GM19328 (cell line): ENCODE data around the gene MACROD2.

Experiments
- ATAC-seq: cut with Tn5 transposase; IDR thresholded peaks from one replicate; pipeline ENCODE4 v1.9.1; 2021; ENCODE audit warnings: mild to moderate bottlenecking, moderate library complexity; ENCODE audit not compliant: unreplicated experiment

The MACROD2 gene

DNA sequence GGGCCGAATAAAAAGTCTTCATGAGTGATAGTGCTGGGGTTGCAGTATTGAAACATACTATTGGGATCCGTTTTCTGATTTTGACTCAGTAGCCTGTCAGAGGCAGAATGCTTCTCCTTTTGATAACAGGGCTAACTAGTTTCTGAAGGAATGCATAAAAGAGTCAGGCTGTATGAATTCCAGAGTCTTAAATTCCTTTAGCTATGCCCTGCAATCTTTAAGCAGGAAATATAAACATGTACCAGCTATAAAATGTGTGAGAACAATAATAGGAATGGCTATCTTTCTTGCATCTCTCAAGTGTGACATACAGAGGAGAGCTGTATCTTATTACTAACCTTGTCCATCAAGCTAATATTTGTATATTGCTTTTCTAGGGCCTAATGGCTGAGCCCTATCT lies 1660.8 kb downstream of the MACROD2 start:
- ATAC-seq: no peak

DNA sequence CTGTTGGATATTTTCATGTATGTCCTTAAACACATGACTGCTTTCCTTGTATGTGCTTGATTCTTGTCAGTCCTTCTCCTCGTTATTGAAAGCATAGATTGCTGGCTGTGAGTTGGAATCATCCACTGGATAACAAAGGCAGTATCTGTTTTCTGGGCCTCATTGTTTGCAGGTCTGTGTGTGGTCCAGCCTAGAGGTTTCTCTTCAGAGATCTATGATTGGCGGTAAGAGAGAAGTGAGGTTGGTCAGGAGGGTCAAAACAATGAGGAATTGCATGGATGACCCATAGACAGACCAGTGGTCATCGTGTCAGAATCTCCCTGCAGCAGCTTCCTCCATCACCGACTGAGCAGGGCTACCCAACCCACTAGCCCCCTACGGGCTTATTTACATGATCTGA lies 1663.0 kb downstream of the MACROD2 start:
- no peak for ATAC-seq

DNA sequence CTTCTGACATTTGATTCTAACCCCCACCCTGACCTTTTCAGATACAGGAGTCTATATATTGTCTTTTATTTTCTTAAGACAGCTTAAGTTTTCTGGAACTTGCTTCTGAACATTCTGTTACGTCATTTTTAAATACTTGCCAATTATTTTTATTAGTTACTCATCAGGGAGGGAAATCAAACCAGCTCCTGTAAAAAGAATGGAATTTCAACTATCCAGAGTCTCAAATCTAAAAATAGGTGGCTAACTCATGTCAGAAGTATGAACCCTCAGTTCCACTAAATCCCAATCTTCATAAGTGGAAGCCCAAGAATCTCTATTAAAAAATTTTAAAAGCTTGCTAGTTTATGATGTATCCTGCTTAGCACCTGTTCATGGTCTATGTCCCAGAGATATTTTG lies 1677.9 kb downstream of the MACROD2 start:
- ATAC-seq: no peak

DNA sequence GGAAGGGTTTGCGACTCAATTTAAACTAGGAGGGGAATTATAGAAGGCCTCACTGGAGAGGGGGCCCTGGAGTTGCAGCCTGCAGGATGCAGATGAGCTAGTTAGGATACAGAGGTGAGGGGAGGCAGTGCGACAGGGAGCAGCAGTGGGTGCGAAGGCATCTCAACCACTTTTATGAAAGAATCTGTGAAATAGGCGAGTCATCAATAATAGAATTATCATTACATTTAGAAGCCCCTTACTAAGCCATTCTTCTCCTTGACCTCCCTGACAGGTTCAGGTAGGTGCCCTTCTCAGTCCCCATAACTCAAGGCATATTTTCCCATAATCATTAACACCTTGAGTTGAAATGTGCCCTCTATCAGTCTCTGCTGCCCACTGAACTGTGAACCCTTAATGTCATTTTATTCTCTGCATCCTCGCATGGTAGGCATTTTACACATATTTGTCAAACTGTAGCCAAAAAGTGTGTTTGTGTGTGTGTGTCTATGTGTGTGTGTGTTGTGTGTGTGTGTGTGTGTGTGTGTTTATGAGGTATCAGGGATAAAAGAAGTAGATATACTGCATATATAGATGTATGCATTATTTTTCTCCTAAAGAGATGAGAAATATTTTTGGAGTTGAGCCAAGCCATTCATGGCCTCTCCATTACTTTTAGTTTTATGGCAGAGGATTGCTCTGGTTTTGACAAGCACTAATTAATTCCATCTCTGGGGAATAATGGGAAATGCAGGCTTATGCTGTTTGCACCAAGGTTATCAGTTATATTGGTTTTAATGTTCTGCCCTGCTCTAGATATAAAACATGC lies 1679.1 kb downstream of the MACROD2 start:
- no peak for ATAC-seq

DNA sequence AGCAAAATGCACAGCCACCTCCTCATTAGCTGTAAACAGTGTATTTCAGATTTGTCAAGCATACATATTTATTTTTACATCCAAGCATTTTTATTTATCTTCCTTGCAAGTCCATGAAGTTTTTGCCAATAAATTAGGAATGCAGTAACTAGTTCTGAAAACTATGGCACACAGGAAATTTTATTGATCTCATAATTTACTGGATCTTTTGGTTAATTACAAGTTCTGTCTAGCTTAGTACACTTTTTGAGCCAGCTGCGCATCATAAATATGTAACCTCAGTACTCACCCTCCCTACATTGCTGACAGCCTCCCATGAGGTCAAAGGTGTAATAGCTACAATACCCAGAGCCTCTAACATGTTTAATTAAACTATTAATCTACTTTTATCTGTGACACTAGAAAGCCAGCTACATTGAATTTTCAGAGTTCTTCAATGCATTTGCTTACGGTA lies 1679.8 kb downstream of the MACROD2 start:
- ATAC-seq: no peak

DNA sequence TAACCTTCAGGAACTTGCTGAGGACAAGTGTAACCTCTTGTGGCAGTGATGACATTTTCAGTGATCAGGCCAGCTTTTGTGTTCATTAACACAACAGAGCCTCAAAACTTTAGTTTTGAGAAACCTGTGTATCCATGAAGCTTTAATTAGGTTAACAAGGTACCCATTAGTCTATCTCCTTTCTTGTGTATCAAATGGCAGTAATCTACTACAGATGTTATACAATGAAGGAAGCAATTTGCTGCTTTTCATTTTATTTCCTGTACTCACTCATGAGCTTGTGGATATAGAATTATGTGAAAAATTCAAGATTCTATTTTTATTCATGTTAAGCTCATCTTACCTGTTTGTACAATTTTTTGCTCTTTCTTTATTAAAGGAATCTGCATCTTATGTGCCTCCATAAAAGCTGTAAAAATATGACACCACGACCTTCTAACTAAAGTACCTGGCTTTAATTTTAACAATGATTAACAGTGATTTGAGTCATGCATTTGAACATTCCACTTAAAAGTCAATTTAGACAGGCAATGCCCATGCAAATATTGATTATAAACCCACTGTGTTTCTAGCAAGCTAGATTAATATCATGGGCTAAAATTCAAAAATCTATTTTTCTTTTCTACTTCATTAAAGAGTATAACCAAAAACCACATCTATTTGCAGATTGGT lies 1680.6 kb downstream of the MACROD2 start:
- no peak for ATAC-seq

DNA sequence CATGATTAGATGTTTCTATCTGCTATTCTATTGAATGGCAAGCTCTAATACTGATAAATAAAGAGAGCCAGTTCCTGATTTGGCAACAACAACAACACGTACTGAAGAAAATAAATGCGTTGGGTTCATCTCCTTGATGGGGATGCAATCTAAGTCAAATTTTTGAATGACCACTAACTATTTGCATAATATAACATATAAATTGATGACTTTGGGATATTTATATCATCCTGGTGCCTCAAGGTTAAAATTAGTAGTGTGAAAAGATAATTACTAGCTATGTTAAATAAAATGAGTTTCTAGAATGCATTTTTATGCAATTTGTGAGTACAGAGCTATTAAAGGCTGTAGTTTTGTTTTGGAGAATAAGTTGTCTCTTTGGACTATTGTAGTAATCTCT lies 1681.5 kb downstream of the MACROD2 start:
- ATAC-seq: no peak

DNA sequence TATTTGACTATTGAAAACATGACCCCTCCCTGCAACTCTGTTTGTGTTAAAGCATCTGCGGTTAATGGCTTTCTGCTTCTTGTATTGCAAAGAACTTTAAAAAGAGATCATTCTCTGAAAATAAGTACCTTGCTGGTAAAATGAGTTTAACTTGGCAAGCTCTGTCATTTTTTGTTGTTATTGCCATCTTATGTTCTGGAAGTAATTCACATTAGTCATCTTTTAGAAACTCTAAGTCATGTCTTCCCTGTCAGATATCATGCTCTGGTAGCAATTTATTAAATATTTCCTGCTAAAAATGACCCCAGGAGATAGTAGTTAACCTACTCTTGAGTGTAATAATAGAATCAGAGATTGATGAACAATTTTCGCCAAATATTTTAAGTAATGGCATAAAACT lies 1687.4 kb downstream of the MACROD2 start:
- ATAC-seq: no peak

DNA sequence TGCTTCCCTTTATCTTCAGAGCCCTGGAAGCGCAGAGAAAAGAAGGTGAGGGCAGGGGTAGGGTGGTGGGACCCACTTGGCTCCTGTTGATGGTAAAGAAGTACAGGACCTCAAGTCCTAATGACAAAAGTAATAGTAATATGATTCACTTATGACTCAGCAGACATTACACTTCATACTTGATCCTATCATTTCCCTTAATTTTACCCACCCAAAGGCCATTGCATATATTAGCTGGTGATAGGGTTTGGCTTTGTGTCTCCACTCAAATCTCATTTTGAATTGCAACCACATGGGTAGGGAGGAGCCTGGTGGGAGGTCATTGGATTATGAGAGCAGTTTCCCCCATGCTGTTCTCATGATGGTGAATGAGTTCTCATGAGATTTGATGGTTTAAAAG lies 1697.3 kb downstream of the MACROD2 start:
- no peak for ATAC-seq

DNA sequence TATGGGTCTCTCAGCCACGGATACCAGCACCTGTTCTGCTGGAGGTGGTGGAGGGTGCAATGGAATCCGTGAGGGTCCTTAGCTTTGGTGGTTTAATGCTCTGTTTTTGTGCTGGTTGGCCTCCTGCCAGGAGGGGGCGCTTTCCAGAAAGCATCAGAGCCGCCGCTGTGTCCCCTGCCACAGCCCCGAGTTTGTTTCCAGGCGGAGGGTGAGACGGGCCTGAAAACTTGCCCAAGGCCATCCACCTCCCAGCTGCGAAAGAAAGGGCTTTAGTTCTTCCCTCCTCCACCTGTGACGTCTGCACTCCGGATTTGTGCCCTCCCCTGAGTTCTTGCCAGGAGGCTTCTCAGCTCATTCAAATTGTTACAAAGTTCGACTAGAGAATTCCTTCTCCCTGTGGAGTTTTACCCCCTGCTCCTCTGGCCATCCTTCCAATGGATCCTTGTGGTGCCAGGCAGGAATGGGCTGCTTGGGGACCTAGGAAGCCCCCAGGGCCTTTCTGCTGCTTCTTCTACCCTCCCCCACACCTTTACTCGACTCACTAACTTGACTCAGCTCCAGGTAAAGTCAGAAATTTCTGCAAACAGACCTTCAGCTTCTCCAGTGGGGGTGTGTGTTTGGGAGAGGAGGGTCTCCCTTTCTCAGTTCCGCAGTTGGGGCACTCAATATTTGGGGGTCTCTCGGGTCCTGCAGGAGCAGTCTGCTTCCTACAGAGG lies 1704.3 kb downstream of the MACROD2 start:
- no peak for ATAC-seq

DNA sequence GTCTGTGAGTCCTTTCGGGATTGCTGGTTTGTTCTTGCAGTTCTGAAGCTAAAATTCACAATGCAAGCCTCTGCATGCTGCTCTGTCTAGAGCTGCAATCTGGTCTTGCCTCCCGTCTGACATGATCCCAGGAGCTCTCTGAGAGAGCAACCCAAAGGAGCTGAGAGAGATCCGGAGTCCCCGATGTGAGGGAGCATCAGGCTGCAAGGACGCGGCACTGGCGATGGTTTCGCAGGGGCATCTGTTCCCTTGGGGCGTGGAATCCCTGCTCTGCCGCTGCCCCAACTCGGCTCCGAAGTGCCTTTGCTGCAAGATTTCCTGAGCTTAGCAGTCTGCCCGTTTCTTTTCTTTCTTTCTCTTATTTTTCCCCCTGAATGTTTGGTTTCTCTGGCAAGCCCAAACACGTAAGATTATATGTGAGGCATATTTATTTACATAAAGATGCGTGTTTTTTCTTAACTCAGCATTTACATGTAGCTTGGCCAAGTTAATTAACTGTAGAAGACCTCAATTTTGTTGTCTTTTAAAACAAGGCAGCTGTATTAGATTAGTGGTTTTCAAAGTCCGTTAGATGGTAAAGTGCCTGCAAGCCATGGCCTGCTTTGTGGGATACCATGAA lies 1704.9 kb downstream of the MACROD2 start:
- no peak for ATAC-seq

DNA sequence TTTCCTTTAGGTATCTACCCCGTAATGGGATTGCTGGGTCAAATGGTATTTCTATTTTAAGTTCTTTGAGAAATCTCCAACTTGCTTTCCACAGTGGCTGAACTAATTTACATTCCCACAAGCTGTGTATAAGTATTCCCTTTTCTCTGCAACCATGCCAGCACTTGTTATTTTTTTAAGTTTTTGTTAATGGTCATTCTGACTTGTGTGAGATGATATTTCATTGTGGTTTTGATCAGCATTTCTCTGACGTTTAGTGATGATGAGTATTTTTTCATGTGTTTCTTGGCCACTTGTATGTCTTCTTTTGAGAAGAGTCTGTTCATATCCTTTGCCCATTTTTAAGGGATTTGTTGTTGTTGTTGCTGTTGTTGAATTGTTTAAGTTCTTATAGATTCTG lies 1706.8 kb downstream of the MACROD2 start:
- ATAC-seq: no peak

DNA sequence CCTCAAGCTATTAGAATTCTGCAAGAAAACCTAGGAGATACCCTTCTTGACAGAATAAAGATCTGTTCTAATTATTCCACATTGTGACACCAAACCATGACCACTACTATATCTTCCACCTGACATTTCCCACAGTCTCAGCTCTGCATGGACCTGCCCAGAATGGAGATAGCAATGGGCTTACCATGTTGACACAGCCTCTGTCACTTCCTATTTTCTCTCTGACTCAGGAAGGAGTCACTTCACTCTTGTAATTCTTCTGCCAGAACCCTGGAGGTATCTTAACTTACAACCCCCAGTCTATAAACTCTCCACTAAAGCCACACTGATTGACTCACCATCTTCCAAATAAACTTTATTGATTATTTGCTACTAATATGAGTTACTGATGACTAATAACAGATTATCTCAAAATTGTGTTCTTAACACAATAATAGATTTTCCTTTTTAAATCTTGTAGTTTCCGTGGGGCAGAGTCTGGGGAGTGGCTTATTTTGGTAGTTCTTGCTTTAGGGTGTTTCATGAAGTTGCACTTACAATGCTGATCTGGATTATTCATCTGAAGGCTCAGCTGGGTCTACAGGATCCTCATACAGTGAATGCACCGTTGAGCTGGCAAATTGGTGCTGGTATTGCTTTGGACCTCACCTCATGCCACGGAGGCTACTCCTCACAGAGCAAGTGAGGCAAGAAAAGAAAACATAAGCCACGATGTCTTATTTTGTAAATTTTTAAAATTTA lies 1708.0 kb downstream of the MACROD2 start:
- ATAC-seq: no peak

DNA sequence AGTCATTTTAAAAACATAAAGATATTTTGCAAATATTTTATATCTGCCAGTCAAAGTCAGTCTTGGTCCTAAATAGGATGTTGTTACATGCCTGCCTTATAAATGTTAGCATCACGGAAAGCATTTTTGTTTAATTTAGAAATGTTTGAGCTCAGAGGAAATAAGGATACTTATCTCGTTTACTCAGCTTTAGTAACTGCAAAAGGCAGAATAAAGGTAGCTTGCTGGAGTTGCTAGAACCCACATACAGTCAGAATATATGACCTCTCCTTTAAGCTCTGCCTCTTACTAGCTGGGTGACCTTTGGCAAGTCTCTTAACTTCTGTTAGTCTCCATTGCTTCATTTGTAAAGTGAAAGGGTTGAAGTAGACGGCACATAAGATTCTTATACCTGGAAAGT lies 1710.7 kb downstream of the MACROD2 start:
- no peak for ATAC-seq

DNA sequence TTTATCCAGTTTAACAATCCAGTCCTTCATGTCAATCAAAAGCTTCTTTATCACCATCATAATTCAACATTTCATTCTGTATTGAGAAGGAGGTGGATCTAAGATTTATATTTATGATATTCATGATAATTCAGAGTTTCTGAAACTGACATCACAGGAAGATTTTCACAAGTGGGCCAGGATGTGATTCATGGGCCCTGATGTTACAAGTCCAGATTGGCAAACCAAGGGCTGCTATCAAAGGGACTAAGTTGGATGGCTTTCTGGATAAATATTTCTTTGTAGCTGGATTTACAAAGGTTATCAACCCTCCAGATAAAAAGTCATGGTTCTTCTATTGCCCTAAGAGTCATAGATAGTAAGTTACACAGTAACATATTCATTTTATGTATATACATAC lies 1711.4 kb downstream of the MACROD2 start:
- ATAC-seq: no peak

DNA sequence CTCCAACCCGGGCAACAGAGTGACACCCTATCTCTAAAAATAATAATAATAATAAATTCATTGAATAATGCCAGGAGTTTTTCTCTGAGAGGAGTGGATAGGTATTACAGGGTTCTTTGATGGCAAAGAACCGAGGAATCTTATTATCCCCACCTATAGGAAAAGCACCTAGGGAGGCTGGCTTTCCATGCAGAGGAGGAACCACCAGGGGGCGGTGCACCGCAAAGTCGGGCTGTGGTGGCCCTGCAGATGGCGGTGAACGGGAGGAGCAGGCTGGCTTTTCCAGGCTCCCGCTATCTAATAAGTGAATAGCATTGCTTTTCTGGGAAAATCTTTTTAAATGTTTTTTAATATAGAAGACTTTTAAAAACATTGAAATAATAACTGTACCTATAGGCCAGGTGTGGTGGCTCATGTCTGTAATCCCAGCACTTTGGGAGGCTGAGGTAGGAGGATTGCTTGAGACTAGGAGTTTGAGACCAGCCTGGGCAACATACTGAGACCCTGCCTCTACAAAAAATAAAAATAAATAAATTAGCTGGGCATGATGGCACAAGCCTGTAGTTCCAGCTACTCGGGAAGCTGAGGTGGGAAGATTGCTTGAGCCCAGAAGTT lies 1713.8 kb downstream of the MACROD2 start:
- ATAC-seq: no peak

DNA sequence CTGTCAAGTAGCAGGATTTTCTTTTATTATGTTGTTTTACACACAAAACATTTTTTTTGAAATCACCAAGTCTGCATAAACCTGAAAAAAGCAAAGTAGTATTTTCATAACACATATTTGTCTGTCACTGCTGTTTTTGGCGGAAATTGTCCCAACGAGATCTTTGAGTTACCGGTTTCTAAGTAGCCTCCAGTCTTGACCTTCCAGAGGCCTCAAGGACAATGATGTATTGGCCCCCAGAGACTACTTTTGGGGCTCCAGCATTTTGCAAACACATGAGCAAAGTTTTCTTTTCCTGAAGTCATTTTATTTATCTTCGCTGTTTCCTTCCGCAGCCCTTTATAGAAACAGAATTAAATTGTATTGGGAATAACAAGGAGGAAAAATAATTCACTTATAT lies 1715.3 kb downstream of the MACROD2 start:
- ATAC-seq: no peak

DNA sequence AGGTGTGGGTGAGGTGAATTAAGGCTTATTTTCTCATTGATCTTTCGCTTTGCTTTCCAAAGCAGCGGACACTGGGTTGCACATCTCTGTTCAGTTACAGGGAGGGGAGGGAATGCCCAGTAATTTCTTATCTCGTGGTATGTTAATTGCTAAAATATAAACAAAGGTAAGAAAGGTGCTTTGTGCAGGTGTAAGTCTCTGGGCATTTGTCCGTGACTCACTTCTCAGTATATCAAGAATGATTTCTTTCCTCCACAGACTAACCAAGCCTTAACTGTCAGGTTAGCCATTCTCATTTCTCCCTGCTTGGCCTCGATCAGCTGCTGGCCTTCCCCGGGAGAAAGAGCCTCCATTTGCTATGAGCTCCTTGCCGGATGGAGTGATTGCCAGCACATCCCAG lies 1715.9 kb downstream of the MACROD2 start:
- ATAC-seq: no peak

DNA sequence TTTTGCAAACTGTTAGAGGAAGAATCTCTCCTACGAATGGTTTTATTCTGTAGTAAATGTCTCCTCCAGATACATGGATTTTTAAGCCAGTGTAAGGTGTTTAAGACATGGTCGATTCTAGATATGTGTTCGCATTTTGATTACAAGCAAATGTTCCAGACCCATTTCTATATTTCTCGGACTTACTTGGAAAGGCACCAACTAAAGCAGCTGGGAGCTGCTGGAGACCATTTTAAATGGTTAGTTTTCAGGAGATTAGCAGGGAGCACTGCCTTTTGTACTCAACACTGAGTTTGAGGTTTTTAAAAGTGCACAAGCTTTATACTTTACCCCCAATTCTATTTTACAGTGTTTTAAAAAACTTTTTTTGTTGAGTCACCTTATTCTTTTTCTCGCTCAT lies 1720.9 kb downstream of the MACROD2 start:
- no peak for ATAC-seq

DNA sequence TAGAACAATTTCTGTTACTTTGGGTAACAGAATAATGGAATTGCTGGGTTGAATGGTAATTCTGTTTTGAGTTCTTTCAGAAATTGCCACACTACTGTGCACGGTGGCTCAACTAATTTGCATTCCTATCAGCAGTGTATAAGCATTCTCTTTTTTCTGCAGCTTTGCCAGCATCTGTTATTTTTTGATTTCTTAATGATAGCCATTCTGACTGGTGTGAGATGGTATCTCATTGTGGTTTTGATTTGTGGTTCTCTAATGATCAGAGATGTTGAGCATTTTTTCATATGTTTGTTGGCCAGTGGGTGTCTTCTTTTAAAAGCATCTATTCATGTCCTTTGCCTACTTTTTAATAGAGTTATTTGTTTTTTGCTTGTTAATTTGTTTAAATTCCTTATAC lies 1731.1 kb downstream of the MACROD2 start:
- ATAC-seq: no peak
